ENCODE data around the gene S100A16.

S100A16 gene

DNA sequence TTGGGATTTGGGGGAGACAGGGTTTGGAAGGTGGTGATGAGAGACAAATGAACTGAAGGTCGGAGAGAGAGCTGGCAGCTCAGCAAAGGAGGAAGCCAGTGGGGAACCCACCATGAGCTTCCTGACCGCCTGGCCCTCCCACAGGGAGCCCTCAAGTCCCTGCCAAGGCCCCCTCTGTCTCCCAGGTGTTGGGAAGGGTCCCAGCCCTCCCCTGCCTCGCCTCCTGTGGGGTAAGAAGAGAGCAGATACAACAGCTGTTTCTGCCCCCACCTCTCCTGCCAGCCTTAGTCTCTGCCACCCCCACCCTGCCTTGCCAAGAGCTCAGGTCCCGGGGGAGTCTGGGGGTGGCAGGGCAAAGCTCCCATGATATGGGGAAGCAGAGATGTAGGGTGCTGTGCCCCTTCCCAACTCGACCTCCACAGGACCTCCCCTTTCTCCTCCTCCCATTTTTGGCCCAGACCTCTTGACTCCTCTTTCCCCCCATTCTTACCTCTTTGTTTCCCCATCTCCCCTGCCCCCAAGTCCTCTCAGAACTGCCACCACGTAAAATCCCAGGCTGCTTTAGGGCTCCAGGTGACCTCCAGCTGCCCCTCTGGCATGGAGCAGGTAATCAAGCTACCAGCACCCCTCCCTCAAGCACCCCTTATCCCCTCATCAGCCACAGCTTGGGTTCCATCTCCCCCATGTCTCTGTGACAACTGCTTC, 15.9 kb upstream of the S100A16 start:
- Histone ChIP-seq H3K27ac (ENCODE audit: low read length) (no peak overlapping the region), H3K36me3 (ENCODE audit: control insufficient read depth, insufficient read depth, low read length) (peaks cover 2% of the 10 kb centered on the region; the same call in 1 of the 2 replicates), H3K4me3 (ENCODE audit: low read length) (no peak overlapping the region), H3K9me3 (ENCODE audit: control insufficient read depth, insufficient read depth, low read length) (no peaks in the 10 kb centered on the region), H3K27me3 (ENCODE audit: control insufficient read depth, insufficient read depth, low read length) (no peaks in the 10 kb centered on the region), H3K4me1 (ENCODE audit: control insufficient read depth, insufficient read depth, low read length) (peaks cover 5% of the 10 kb centered on the region)
- WGBS (ENCODE audit: insufficient coverage, insufficient read length) = no CpG with 5 or more reads among the region's 6 CpGs
- DNase-seq (ENCODE audit: low read depth, low spot score) = no peak

GRCh38 chr1:153627715-153628626, 15.0 kb upstream of the S100A16 start, which contains the start of gene S100A1:
Gene S100A1 (plus strand): TSS chr1:153628434. CDS start chr1:153630522, 2,088 bp downstream.
- peaks cover 6% of the 10 kb centered on the region for H3K4me1 ChIP-seq (ENCODE audit: control insufficient read depth, insufficient read depth, low read length)
- DNase-seq (ENCODE audit: low read depth, low spot score) = no peak
- H3K36me3 ChIP-seq (ENCODE audit: control insufficient read depth, insufficient read depth, low read length) = peaks cover 2% of the 10 kb centered on the region; the same call in 1 of the 2 replicates
- no CpG with 5 or more reads among the region's 10 CpGs for WGBS (ENCODE audit: insufficient coverage, insufficient read length)
- H3K27ac ChIP-seq (ENCODE audit: low read length) = no peak within 1 kb of the TSS
- no peaks in the 10 kb centered on the region for H3K27me3 ChIP-seq (ENCODE audit: control insufficient read depth, insufficient read depth, low read length)
- no peaks in the 10 kb centered on the region for H3K9me3 ChIP-seq (ENCODE audit: control insufficient read depth, insufficient read depth, low read length)
- H3K4me3 ChIP-seq (ENCODE audit: low read length) = peak within 1 kb of the TSS; percentile 34

- WGBS (ENCODE audit: insufficient coverage, insufficient read length) = no CpG with 5 or more reads among the region's 28 CpGs
- H3K4me1 ChIP-seq (ENCODE audit: control insufficient read depth, insufficient read depth, low read length) = peaks cover 6% of the 10 kb centered on the region
- no peak within 1 kb of the TSS for H3K27ac ChIP-seq (ENCODE audit: low read length)
- H3K4me3 ChIP-seq (ENCODE audit: low read length) = peak within 1 kb of the TSS; percentile 34
- peak; percentile 95 for DNase-seq (ENCODE audit: low read depth, low spot score)
- no peaks in the 10 kb centered on the region for H3K27me3 ChIP-seq (ENCODE audit: control insufficient read depth, insufficient read depth, low read length)
- H3K9me3 ChIP-seq (ENCODE audit: control insufficient read depth, insufficient read depth, low read length) = no peaks in the 10 kb centered on the region
- H3K36me3 ChIP-seq (ENCODE audit: control insufficient read depth, insufficient read depth, low read length) = peaks cover 2% of the 10 kb centered on the region; the same call in 1 of the 2 replicates
These were observed 14.2 kb upstream of the S100A16 start, which contains the start of gene S100A13 for GRCh38 chr1:153626904-153627714. Gene S100A13 (minus strand): TSS chr1:153627505. CDS start chr1:153626472, 1,033 bp downstream.

DNA sequence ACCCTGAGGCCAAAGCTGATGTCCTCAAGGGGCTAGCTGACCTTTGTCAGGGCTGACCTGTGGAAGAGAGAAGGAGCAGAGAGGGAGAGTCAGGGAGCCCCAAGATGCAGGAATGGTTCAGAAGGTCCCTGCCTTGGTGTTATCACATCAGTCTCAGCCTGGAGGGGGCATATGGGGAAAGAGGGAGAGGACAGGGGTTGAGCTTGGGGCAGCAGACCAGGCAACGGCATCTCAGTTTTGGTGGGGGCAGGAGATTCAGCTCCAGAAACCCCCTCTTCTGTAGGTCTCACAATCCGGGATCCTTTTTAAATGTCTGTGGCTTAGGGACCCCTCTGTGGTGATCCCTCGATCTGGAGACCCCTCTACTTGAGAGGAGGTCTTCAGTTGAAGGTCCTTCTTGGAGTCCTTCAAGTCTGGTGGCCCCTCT, 13.6 kb upstream of the S100A16 start:
- H3K27ac ChIP-seq (ENCODE audit: low read length) = no peak overlapping the region
- H3K4me3 ChIP-seq (ENCODE audit: low read length) = no peak overlapping the region; the same call in 1 of the 2 replicates
- WGBS (ENCODE audit: insufficient coverage, insufficient read length) = no CpG with 5 or more reads among the region's 3 CpGs

GRCh38 chr1:153624965-153625611, 12.2 kb upstream of the S100A16 start:
- Histone ChIP-seq H3K4me1 (ENCODE audit: control insufficient read depth, insufficient read depth, low read length) (peaks cover 6% of the 10 kb centered on the region), H3K27me3 (ENCODE audit: control insufficient read depth, insufficient read depth, low read length) (no peaks in the 10 kb centered on the region), H3K27ac (ENCODE audit: low read length) (no peak overlapping the region), H3K9me3 (ENCODE audit: control insufficient read depth, insufficient read depth, low read length) (no peaks in the 10 kb centered on the region), H3K4me3 (ENCODE audit: low read length) (no peak overlapping the region), H3K36me3 (ENCODE audit: control insufficient read depth, insufficient read depth, low read length) (peaks cover 2% of the 10 kb centered on the region; the same call in 1 of the 2 replicates)
- DNase-seq (ENCODE audit: low read depth, low spot score) = no peak
- no CpG with 5 or more reads among the region's 10 CpGs for whole genome bisulfite sequencing (ENCODE audit: insufficient coverage, insufficient read length)

More for the DNA sequence above, 13.6 kb upstream of the S100A16 start:
- no peak for DNase-seq (ENCODE audit: low read depth, low spot score)
- Histone ChIP-seq H3K9me3 (ENCODE audit: control insufficient read depth, insufficient read depth, low read length) (no peaks in the 10 kb centered on the region), H3K27me3 (ENCODE audit: control insufficient read depth, insufficient read depth, low read length) (no peaks in the 10 kb centered on the region), H3K4me1 (ENCODE audit: control insufficient read depth, insufficient read depth, low read length) (peaks cover 6% of the 10 kb centered on the region), H3K36me3 (ENCODE audit: control insufficient read depth, insufficient read depth, low read length) (peaks cover 2% of the 10 kb centered on the region; the same call in 1 of the 2 replicates)

- H3K4me1 ChIP-seq (ENCODE audit: control insufficient read depth, insufficient read depth, low read length) = peaks cover 6% of the 10 kb centered on the region
- H3K4me3 ChIP-seq (ENCODE audit: low read length) = no peak overlapping the region
- no peak overlapping the region for H3K27ac ChIP-seq (ENCODE audit: low read length)
- WGBS (ENCODE audit: insufficient coverage, insufficient read length) = no CpG with 5 or more reads among the region's 7 CpGs
- DNase-seq (ENCODE audit: low read depth, low spot score) = no peak
- H3K9me3 ChIP-seq (ENCODE audit: control insufficient read depth, insufficient read depth, low read length) = no peaks in the 10 kb centered on the region
- H3K27me3 ChIP-seq (ENCODE audit: control insufficient read depth, insufficient read depth, low read length) = no peaks in the 10 kb centered on the region
- peaks cover 5% of the 10 kb centered on the region; the same call in 1 of the 2 replicates for H3K36me3 ChIP-seq (ENCODE audit: control insufficient read depth, insufficient read depth, low read length)
These were observed 10.2 kb upstream of the S100A16 start for GRCh38 chr1:153623101-153623500.

DNA sequence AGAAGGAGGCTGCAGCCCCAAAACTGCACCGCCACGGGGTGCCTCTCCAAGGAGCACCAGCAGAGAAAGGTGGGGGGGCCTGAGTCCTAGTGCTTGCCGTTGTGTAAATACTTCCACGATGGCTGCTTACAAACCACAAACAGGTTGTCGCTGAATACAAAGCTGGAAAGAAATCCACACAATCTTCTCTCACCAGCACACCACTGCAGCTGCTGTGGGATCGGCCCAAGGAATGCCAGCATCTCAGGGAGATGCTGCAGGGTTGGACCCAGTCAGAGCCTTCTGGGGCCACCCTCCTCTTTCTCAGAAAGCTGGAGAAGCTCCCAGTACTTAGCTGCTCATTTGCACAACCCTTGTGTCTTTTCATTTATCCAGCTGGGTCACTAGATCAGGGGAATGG, 6.2 kb upstream of the S100A16 start:
- Histone ChIP-seq H3K36me3 (ENCODE audit: control insufficient read depth, insufficient read depth, low read length) (0 out of 2 replicates have a peak, but pooled peaks cover 2% of the 10 kb centered on the region), H3K27ac (ENCODE audit: low read length) (no peak overlapping the region)

DNA sequence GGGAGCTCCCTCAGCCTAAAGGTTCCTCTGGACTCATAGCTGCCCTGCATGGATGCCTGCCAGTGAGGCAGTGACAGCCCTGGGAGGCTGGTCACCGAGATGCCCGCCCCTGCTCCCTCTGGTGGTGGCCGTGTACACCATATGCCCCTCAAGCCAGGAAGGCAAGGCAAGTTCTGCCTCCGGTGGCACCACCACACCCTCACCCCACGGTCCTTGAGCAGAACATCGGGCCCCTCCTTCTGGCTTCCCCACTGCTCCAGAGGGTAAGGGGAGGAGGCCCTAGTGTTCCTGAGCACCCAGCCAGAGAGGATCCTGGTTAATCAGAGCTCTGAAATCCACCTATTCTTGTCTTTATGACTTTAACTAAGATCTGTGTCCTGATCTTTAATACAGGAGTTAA, 4.7 kb upstream of the S100A16 start:
- H3K27ac ChIP-seq (ENCODE audit: low read length) = no peak overlapping the region
- no peaks in the 10 kb centered on the region for H3K9me3 ChIP-seq (ENCODE audit: control insufficient read depth, insufficient read depth, low read length)
- no peaks in the 10 kb centered on the region for H3K27me3 ChIP-seq (ENCODE audit: control insufficient read depth, insufficient read depth, low read length)
- 0 out of 2 replicates have a peak, but pooled peaks cover 2% of the 10 kb centered on the region for H3K36me3 ChIP-seq (ENCODE audit: control insufficient read depth, insufficient read depth, low read length)
- H3K4me3 ChIP-seq (ENCODE audit: low read length) = no peak overlapping the region
- no CpG with 5 or more reads among the region's 6 CpGs for WGBS (ENCODE audit: insufficient coverage, insufficient read length)
- peak; percentile 57 for DNase-seq (ENCODE audit: low read depth, low spot score)
- peaks cover 4% of the 10 kb centered on the region for H3K4me1 ChIP-seq (ENCODE audit: control insufficient read depth, insufficient read depth, low read length)

More for the DNA sequence above, 6.2 kb upstream of the S100A16 start:
- no peak for DNase-seq (ENCODE audit: low read depth, low spot score)
- Histone ChIP-seq H3K27me3 (ENCODE audit: control insufficient read depth, insufficient read depth, low read length) (no peaks in the 10 kb centered on the region), H3K4me1 (ENCODE audit: control insufficient read depth, insufficient read depth, low read length) (peaks cover 3% of the 10 kb centered on the region), H3K9me3 (ENCODE audit: control insufficient read depth, insufficient read depth, low read length) (no peaks in the 10 kb centered on the region), H3K4me3 (ENCODE audit: low read length) (no peak overlapping the region)
- no CpG with 5 or more reads among the region's 6 CpGs for WGBS (ENCODE audit: insufficient coverage, insufficient read length)

DNA sequence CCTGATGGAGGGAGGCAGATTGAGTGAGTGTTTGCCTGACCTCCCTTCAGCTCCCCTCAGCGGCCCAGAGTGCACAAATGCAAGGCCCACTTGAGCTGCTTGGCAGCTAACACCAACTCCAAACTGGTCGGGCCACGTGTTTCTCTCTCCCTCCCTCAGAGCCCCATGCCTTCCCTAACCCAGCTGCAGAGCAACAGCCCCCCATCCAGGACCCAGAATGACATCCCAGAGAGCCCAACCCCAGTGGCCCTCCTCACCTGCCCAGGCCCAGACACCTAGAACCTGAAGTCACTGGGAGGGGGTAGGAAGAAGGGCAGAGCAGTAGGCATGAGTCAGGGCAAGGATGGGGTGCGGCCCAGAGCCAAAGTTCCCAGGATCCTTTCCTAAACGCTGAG, 4.0 kb upstream of the S100A16 start:
- Histone ChIP-seq H3K9me3 (ENCODE audit: control insufficient read depth, insufficient read depth, low read length) (no peaks in the 10 kb centered on the region), H3K4me3 (ENCODE audit: low read length) (no peak overlapping the region), H3K4me1 (ENCODE audit: control insufficient read depth, insufficient read depth, low read length) (peaks cover 8% of the 10 kb centered on the region), H3K27me3 (ENCODE audit: control insufficient read depth, insufficient read depth, low read length) (no peaks in the 10 kb centered on the region), H3K27ac (ENCODE audit: low read length) (no peak overlapping the region), H3K36me3 (ENCODE audit: control insufficient read depth, insufficient read depth, low read length) (0 out of 2 replicates have a peak, but pooled peaks cover 2% of the 10 kb centered on the region)
- DNase-seq (ENCODE audit: low read depth, low spot score) = no peak
- WGBS (ENCODE audit: insufficient coverage, insufficient read length) = no CpG with 5 or more reads among the region's 5 CpGs

Data from iPS DF 6.9 (cell line).